Cerebellar cortex (tissue), 1 donor: ENCODE results near the gene GPC5.

ENCODE experiments used
- DNase-seq: peaks from one replicate; pipeline ENCODE4 v3.0.0-alpha.2; 2015; ENCODE audit warnings: low spot score

GPC5 gene

GRCh38 chr13:91986761-91987483 is 588.5 kb downstream of the GPC5 start:
- DNase-seq = no peak

GRCh38 chr13:91988331-91988730 is 589.9 kb downstream of the GPC5 start:
- no peak for DNase-seq

GRCh38 chr13:92012787-92013186 is 614.4 kb downstream of the GPC5 start:
- no peak for DNase-seq

GRCh38 chr13:92017737-92018136 is 619.3 kb downstream of the GPC5 start:
- DNase-seq = no peak

- no peak for DNase-seq
Measured at GRCh38 chr13:92028695-92029094, 630.3 kb downstream of the GPC5 start.

- DNase-seq = no peak
Measured at GRCh38 chr13:92029641-92030040, 631.2 kb downstream of the GPC5 start.

- no peak for DNase-seq
Measured at GRCh38 chr13:92038905-92039304, 640.5 kb downstream of the GPC5 start.

GRCh38 chr13:92042522-92042921 is 644.1 kb downstream of the GPC5 start:
- no peak for DNase-seq

GRCh38 chr13:92044351-92044750 is 645.9 kb downstream of the GPC5 start:
- no peak for DNase-seq

- DNase-seq = no peak
Measured at GRCh38 chr13:92054389-92054788, 656.0 kb downstream of the GPC5 start.

GRCh38 chr13:92074658-92075057 is 676.2 kb downstream of the GPC5 start:
- DNase-seq = peak; percentile 12

GRCh38 chr13:92097337-92097903 is 699.0 kb downstream of the GPC5 start:
- DNase-seq = no peak

GRCh38 chr13:92101801-92102200 is 703.4 kb downstream of the GPC5 start:
- DNase-seq = no peak

- no peak for DNase-seq
Measured at GRCh38 chr13:92103689-92104153, 705.3 kb downstream of the GPC5 start.

GRCh38 chr13:92122186-92122853 is 723.9 kb downstream of the GPC5 start:
- DNase-seq = no peak

- no peak for DNase-seq
Measured at GRCh38 chr13:92126399-92126798, 728.0 kb downstream of the GPC5 start.

- DNase-seq = no peak
Measured at GRCh38 chr13:92135509-92135908, 737.1 kb downstream of the GPC5 start.

GRCh38 chr13:92136449-92137155 is 738.2 kb downstream of the GPC5 start:
- DNase-seq = no peak

GRCh38 chr13:92137520-92137919 is 739.1 kb downstream of the GPC5 start:
- no peak for DNase-seq

GRCh38 chr13:92143766-92144165 is 745.3 kb downstream of the GPC5 start:
- DNase-seq = no peak

- no peak for DNase-seq
Measured at GRCh38 chr13:92150606-92151005, 752.2 kb downstream of the GPC5 start.

GRCh38 chr13:92158346-92158745 is 759.9 kb downstream of the GPC5 start:
- DNase-seq = no peak

GRCh38 chr13:92164822-92165221 is 766.4 kb downstream of the GPC5 start:
- no peak for DNase-seq
